B cell (primary cell): ENCODE results near the gene PPP6R1. TPM values are rescaled to one million over a fixed set of nuclear protein-coding genes. Genes with fewer than 3 reads are reported as not detected.

ENCODE experiments used
- ATAC-seq: fragments of 200-7000 bp; cut with Tn5 transposase; one replicate; pipeline ENCODE4 v1.10.0; 2021; ENCODE audit warnings: low read depth, mild to moderate bottlenecking, moderate number of reproducible peaks, moderate library complexity
- CTCF ChIA-PET: fragments of 350-600 bp; sonication (Branson Sonifier 250); formaldehyde crosslinking; loops from one replicate; lab custom pipeline; 2021; ENCODE audit warnings: antibody characterized with exemption, inconsistent platforms; lab: Charles Lee
- POLR2A ChIA-PET: fragments of 350-600 bp; sonication (Branson Sonifier 250); formaldehyde crosslinking; loops from one replicate; lab custom pipeline; 2021; ENCODE audit warnings: antibody characterized with exemption; lab: Charles Lee
- DNase-seq: peaks from one replicate; pipeline ENCODE4 v3.0.0; 2013
- H2AFZ ChIP-seq: 2 replicates; pipeline ENCODE4 v1.6.1; 2012; ENCODE audit warnings: mild to moderate bottlenecking, low read depth, low read length; ENCODE audit not compliant: insufficient read depth, poor library complexity, severe bottlenecking
- H3K27ac ChIP-seq, 2 donors: 1 replicate in 1 of 2; 2 replicates in 1 of 2; pipeline ENCODE4 v1.5.1; 2012 to 2013; ENCODE audit warnings: low read length in 2 of 2, mild to moderate bottlenecking in 2 of 2, moderate library complexity in 1 of 2
- H3K27me3 ChIP-seq, 4 experiments: fragments of 200-600 bp in 1 of 4; sonication (generic) in 1 of 4; replicated peaks in 1 of 4; 1 replicate in 2 of 4; 2 replicates in 2 of 4; pipeline versions ENCODE4 v1.6.1 to v1.7.0; 2013 to 2016; ENCODE audit warnings: low read length in 3 of 4, mild to moderate bottlenecking in 2 of 4, mixed read lengths in 1 of 4, moderate library complexity in 1 of 4; ENCODE audit not compliant: insufficient read depth in 4 of 4, control insufficient read depth in 3 of 4; ENCODE audit errors: control extremely low read depth in 1 of 4
- H3K36me3 ChIP-seq, 2 experiments: replicated peaks in 1 of 2; 1 replicate in 1 of 2; 2 replicates in 1 of 2; pipeline versions ENCODE4 v1.6.1 to v1.7.1; 2013; ENCODE audit warnings: low read length in 1 of 2; ENCODE audit not compliant: insufficient read depth in 2 of 2, control insufficient read depth in 1 of 2; ENCODE audit errors: control extremely low read depth in 1 of 2, extremely low read depth in 1 of 2
- H3K4me1 ChIP-seq, 2 donors: fragments of 200-600 bp in 1 of 2; sonication (generic) in 1 of 2; 1 replicate in 1 of 2; 2 replicates in 1 of 2; pipeline versions ENCODE4 v1.5.1 to v1.6.1; 2013 to 2017; ENCODE audit warnings: low read length in 2 of 2; ENCODE audit not compliant: control insufficient read depth in 2 of 2, insufficient read depth in 2 of 2
- H3K4me2 ChIP-seq: replicated peaks from 2 replicates; pipeline ENCODE3; 2012; ENCODE audit warnings: mild to moderate bottlenecking, low read depth, low read length; ENCODE audit not compliant: poor library complexity, severe bottlenecking
- H3K4me3 ChIP-seq, 5 experiments: fragments of 200-600 bp in 1 of 5; sonication (generic) in 1 of 5; 1 replicate in 3 of 5; 2 replicates in 2 of 5; pipeline versions ENCODE4 v1.5.1 to v1.7.0; 2011 to 2016; ENCODE audit warnings: low read length in 4 of 5, mild to moderate bottlenecking in 4 of 5, low read depth in 2 of 5, control low read depth in 1 of 5, moderate library complexity in 1 of 5; ENCODE audit not compliant: insufficient read depth in 1 of 5; ENCODE audit errors: control extremely low read depth in 1 of 5, extremely low read depth in 1 of 5
- H3K79me2 ChIP-seq: fragments of 200-600 bp; sonication (generic); one replicate; pipeline ENCODE4 v1.6.0; 2016; ENCODE audit warnings: low read length; ENCODE audit not compliant: control insufficient read depth, insufficient read depth
- H3K9ac ChIP-seq: fragments of 200-600 bp; sonication (generic); 2 replicates; pipeline ENCODE4 v1.6.1; 2017; ENCODE audit warnings: mild to moderate bottlenecking, low read length, moderate library complexity
- H3K9me3 ChIP-seq, 3 donors: one replicate each; pipeline versions ENCODE4 v1.6.1 to v1.7.1; 2013; ENCODE audit warnings: low read length in 2 of 3; ENCODE audit not compliant: control insufficient read depth in 2 of 3, insufficient read depth in 1 of 3; ENCODE audit errors: control extremely low read depth in 1 of 3
- H4K20me1 ChIP-seq: 2 replicates; pipeline ENCODE4 v1.6.0; 2012; ENCODE audit warnings: mild to moderate bottlenecking, low read length; ENCODE audit not compliant: insufficient read depth, control insufficient read depth, poor library complexity, severe bottlenecking
- H3K27ac Mint-ChIP-seq: one replicate; pipeline ENCODE4 v1.8.0; 2021; ENCODE audit warnings: mixed read lengths
- H3K27me3 Mint-ChIP-seq: one replicate; pipeline ENCODE4 v1.8.0; 2021; ENCODE audit warnings: mixed read lengths
- H3K4me1 Mint-ChIP-seq: one replicate; pipeline ENCODE4 v1.8.0; 2021; ENCODE audit warnings: mixed read lengths
- H3K4me3 Mint-ChIP-seq: one replicate; pipeline ENCODE4 v1.8.0; 2021; ENCODE audit warnings: mixed read lengths
- H3K9me3 Mint-ChIP-seq: one replicate; pipeline ENCODE4 v1.8.0; 2022; ENCODE audit warnings: mixed read lengths; ENCODE audit not compliant: insufficient read depth
- CTCF ChIP-seq: fragments of 200-600 bp; IDR thresholded peaks from one replicate; pipeline ENCODE4 v1.8.0; 2022; ENCODE audit warnings: antibody characterized with exemption, mild to moderate bottlenecking
- EZH2 ChIP-seq: IDR thresholded peaks from 2 replicates; pipeline ENCODE4 v1.6.1; 2012; ENCODE audit warnings: borderline replicate concordance, low read depth, mild to moderate bottlenecking, moderate library complexity, low read length; ENCODE audit not compliant: insufficient read depth, poor library complexity, severe bottlenecking
- WGBS: methylation state at CpG from one replicate; pipeline ENCODE4 v1.1.5; 2013; ENCODE audit warnings: missing lambda C conversion rate; ENCODE audit not compliant: insufficient coverage; 5-methylcytosine and 5-hydroxymethylcytosine counted together
- intact Hi-C: fragments of 100-400 bp; cut with micrococcal nuclease; formaldehyde crosslinking; loops from one replicate; pipeline ENCODE4 v1.10.0; 2022
- polyA plus RNA-seq: library from polyadenylated mRNA; depleted of rRNA; stranded (reverse); fragments of >200 nt; gene quantifications from 2 replicates; pipeline ENCODE4 v1.2.3, GENCODE V29; 2012
- total RNA-seq, 2 donors: library from RNA; stranded (reverse); fragments of 120-200 nt in 1 of 2; gene quantifications; 1 replicate in 1 of 2; 2 replicates in 1 of 2; pipeline versions ENCODE4 v1.2.3 to v1.2.4, GENCODE V29; 2013 to 2022

Gene PPP6R1
- total and polyA plus RNA-seq, 2 donors (not counting 1 experiment from before 2014, with no cell fraction given) = 122 to 193 TPM

- Histone ChIP-seq H3K27me3 (peaks cover 0 to 11% (median 3%) of the 10 kb centered on the region in 4 experiments), H3K4me2 (no peak overlapping the region), H3K9ac (no peak overlapping the region), H2AFZ (no peak overlapping the region), H3K4me1 (peaks cover 8 to 11% of the 10 kb centered on the region in 2 donors), H3K36me3 (peaks cover 3 to 4% of the 10 kb centered on the region in 2 experiments), H4K20me1 (peaks cover 7% of the 10 kb centered on the region), H3K27ac (no peak overlapping the region), H3K4me3 (no peak overlapping the region), H3K9me3 (peaks cover 0 to 25% (median 8%) of the 10 kb centered on the region in 3 donors), H3K79me2 (no peaks in the 10 kb centered on the region)
- no peak for TF ChIP-seq EZH2
- no peak for TF ChIP-seq CTCF
- ChIA-PET CTCF (interaction anchor here (0.6 to 2.1 kb wide), 2 partner anchors 53 to 79 kb away, joined by 4 to 7 read pairs; no protein-coding TSS in a partner anchor), POLR2A (no interaction called here)
- Mint-ChIP-seq H3K27ac (no peak overlapping the region), H3K4me3 (no peak overlapping the region), H3K9me3 (peaks cover 6% of the 10 kb centered on the region), H3K27me3 (peaks cover 8% of the 10 kb centered on the region), H3K4me1 (peaks cover 11% of the 10 kb centered on the region)
- ATAC-seq (no peak), DNase-seq (no peak)
- 90% methylated on average over 6 of the region's 9 CpGs for WGBS
- intact Hi-C loops = no loop called here
Observed at GRCh38 chr19:55220525-55220924, 38.3 kb downstream of the PPP6R1 start.

- Histone ChIP-seq H3K4me2 (peak overlapping the region; percentile 30), H3K4me3 (no peak overlapping the region), H3K79me2 (no peaks in the 10 kb centered on the region), H3K27me3 (peaks cover 0 to 31% (median 10%) of the 10 kb centered on the region in 4 experiments), H3K9me3 (peaks cover 0 to 54% (median 14%) of the 10 kb centered on the region in 3 donors), H3K36me3 (peaks cover 0 to 3% of the 10 kb centered on the region in 2 experiments), H4K20me1 (no peaks in the 10 kb centered on the region), H3K9ac (no peak overlapping the region), H3K4me1 (peaks cover 8 to 11% of the 10 kb centered on the region in 2 donors), H3K27ac (no peak overlapping the region), H2AFZ (no peak overlapping the region)
- ATAC-seq (peak; percentile 58), DNase-seq (peak; percentile 59)
- Mint-ChIP-seq H3K27me3 (peaks cover 22% of the 10 kb centered on the region), H3K4me3 (no peak overlapping the region), H3K9me3 (peaks cover 10% of the 10 kb centered on the region), H3K27ac (no peak overlapping the region), H3K4me1 (peaks cover 11% of the 10 kb centered on the region)
- POLR2A ChIA-PET = no interaction called here
- intact Hi-C loops = no loop called here
- CTCF ChIA-PET = no interaction called here
- TF ChIP-seq CTCF (no peak), EZH2 (no peak)
- WGBS = 8% methylated on average over 34 of the region's 36 CpGs
Observed at GRCh38 chr19:55216461-55217198, 42.2 kb downstream of the PPP6R1 start.
